MCF 10A (cell line): ENCODE data around the gene P4HA2. TPM values are rescaled to one million over a fixed set of nuclear protein-coding genes. Genes with fewer than 3 reads are reported as not detected.
A peak's percentile ranks its signal among the peaks of the same experiment; 100 is the strongest.

Experiments used
- BruUV-seq: library from RNA; stranded (reverse); fragments of 400-500 nt; replicated peaks from 2 replicates; lab custom pipeline; 2021; lab: Mats Ljungman, UMichigan
- CTCF ChIA-PET: fragments of 300-600 bp; sonication (Branson Sonifier 250); formaldehyde crosslinking; extraction: SDS; loops from one replicate; lab custom pipeline; 2021; ENCODE audit warnings: antibody characterized with exemption, inconsistent platforms; lab: Yijun Ruan, JAX
- POLR2A ChIA-PET: fragments of 300-600, 350-650 bp; sonication (Branson Sonifier 250); formaldehyde crosslinking; extraction: SDS; loops from one replicate; lab custom pipeline; 2020; ENCODE audit warnings: antibody characterized with exemption, inconsistent platforms; lab: Yijun Ruan, JAX
- DNase-seq: peaks from one replicate; pipeline ENCODE4 v3.0.0-alpha.2; 2018; ENCODE audit not compliant: unreplicated experiment
- H3K27ac Mint-ChIP-seq: one replicate; pipeline ENCODE4 v1.8.0; 2022; ENCODE audit warnings: mild to moderate bottlenecking, low read depth, mixed read lengths; ENCODE audit not compliant: unreplicated experiment
- H3K27me3 Mint-ChIP-seq: one replicate; pipeline ENCODE4 v1.8.0; 2022; ENCODE audit warnings: mixed read lengths; ENCODE audit not compliant: insufficient read depth, unreplicated experiment
- H3K36me3 Mint-ChIP-seq: one replicate; pipeline ENCODE4 v1.8.0; 2022; ENCODE audit warnings: mild to moderate bottlenecking, moderate library complexity, mixed read lengths; ENCODE audit not compliant: insufficient read depth, unreplicated experiment
- H3K4me1 Mint-ChIP-seq: one replicate; pipeline ENCODE4 v1.8.0; 2022; ENCODE audit warnings: mixed read lengths; ENCODE audit not compliant: insufficient read depth, unreplicated experiment
- H3K4me3 Mint-ChIP-seq: one replicate; pipeline ENCODE4 v1.8.0; 2022; ENCODE audit warnings: mild to moderate bottlenecking, moderate library complexity, mixed read lengths; ENCODE audit not compliant: unreplicated experiment
- H3K9me3 Mint-ChIP-seq: one replicate; pipeline ENCODE4 v1.8.0; 2022; ENCODE audit warnings: mixed read lengths; ENCODE audit not compliant: unreplicated experiment
- intact Hi-C: fragments of 100-400 bp; cut with micrococcal nuclease; formaldehyde crosslinking; loops from 2 replicates; pipeline ENCODE4 v1.14.1; 2022
- total RNA-seq: library from RNA; stranded (reverse); gene quantifications from 2 replicates; pipeline ENCODE4 v1.2.3, GENCODE V29; 2022
- TF ChIP-seq, protein P1 (sequence below): fragments of 200-600 bp; IDR thresholded peaks from one replicate; pipeline ENCODE4 v1.8.0; 2022; ENCODE audit warnings: antibody characterized with exemption, mild to moderate bottlenecking; ENCODE audit not compliant: unreplicated experiment

P4HA2 gene
- total RNA-seq, 1 experiment from 2014 or later, result 53.1 TPM

DNA sequence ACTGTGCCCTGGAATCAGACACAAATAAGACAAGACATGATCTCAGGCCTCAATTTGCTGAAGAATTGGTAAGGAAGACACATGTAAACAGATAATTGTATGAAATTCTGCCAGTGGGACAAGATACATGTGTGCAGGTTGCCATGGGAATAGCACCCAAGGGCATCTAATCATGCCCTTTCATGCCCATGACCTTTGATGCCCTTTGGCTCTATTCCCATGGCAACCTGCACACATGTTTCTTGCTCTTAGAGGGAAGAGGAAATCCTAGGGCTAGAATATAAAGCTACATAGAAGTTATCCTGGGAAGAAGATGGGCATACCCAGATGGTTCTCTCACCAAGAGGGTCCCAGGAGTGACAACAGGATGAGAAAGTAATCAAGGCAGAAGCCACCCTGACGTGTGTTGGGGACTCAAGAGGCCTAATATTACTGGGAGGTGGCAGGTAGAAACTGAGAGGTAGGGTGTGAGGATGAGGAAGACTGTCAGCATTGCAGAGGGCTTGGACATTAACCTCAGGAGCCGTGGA lies 34.4 kb downstream of the P4HA2 start:
- ChIA-PET CTCF (interaction anchor here (0.7 to 3.9 kb wide), 4 partner anchors 13 to 294 kb away, joined by 3 to 36 read pairs (median 7); no protein-coding TSS in a partner anchor), POLR2A (interaction anchor here (1.9 kb wide), 1 partner anchor 22 kb away, joined by 5 read pairs; no protein-coding TSS in a partner anchor)
- H3K27me3 Mint-ChIP-seq, result no peaks in the 10 kb centered on the region
- no peak for DNase-seq
- H3K36me3 Mint-ChIP-seq, result peaks cover 37% of the 10 kb centered on the region
- H3K27ac Mint-ChIP-seq, result peak overlapping the region; percentile 13
- H3K4me3 Mint-ChIP-seq, result no peak overlapping the region
- TF ChIP-seq, protein P1, sequence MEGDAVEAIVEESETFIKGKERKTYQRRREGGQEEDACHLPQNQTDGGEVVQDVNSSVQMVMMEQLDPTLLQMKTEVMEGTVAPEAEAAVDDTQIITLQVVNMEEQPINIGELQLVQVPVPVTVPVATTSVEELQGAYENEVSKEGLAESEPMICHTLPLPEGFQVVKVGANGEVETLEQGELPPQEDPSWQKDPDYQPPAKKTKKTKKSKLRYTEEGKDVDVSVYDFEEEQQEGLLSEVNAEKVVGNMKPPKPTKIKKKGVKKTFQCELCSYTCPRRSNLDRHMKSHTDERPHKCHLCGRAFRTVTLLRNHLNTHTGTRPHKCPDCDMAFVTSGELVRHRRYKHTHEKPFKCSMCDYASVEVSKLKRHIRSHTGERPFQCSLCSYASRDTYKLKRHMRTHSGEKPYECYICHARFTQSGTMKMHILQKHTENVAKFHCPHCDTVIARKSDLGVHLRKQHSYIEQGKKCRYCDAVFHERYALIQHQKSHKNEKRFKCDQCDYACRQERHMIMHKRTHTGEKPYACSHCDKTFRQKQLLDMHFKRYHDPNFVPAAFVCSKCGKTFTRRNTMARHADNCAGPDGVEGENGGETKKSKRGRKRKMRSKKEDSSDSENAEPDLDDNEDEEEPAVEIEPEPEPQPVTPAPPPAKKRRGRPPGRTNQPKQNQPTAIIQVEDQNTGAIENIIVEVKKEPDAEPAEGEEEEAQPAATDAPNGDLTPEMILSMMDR, result no peak
- no peaks in the 10 kb centered on the region for H3K9me3 Mint-ChIP-seq
- BruUV-seq, result no TSS peak
- H3K4me1 Mint-ChIP-seq, result peaks cover 9% of the 10 kb centered on the region
- intact Hi-C loops, result no loop called here

DNA sequence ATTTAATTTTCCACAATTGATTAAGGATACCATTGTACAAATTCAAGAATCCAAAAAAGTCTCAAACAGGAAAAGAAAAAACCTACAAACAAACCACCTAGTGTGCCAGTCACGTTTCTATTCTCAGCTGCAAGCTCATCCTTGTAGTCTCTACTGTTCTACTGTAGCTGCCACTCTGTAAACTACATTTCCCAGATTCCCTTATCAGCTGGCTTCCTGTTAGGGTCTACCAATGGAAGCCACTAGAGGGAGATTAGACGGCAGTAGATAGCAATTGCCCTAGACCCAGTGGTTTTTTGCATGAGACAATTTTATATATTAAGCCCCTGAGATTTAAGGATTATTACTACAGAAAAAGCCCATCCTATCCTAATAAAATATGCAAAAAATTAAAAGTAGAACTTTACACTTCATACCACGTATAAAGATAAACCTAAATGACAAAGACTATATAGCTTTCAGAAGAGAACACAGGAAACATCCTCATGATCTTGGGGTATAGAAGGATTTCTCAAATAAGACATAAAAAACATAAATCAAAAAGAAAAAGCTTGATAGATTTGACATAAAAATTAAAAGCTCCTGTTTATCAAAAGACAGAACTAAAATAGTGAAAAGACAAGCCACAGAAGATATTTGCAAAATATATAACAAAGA lies 37.4 kb downstream of the P4HA2 start:
- POLR2A ChIA-PET, result interaction anchor here (0.7 to 1.7 kb wide), 9 partner anchors 8 to 224 kb away, joined by 3 to 10 read pairs (median 6); partner anchors contain the start of genes P4HA2 and SLC22A4
- H3K4me3 Mint-ChIP-seq, result no peak overlapping the region
- peaks cover 21% of the 10 kb centered on the region for H3K36me3 Mint-ChIP-seq
- H3K27me3 Mint-ChIP-seq, result no peaks in the 10 kb centered on the region
- CTCF ChIA-PET, result interaction anchor here (0.6 to 5.2 kb wide), 30 partner anchors 10 to 1699 kb away, joined by 3 to 68 read pairs (median 4); partner anchors contain the start of gene P4HA2
- peak; percentile 85 for DNase-seq
- TF ChIP-seq, protein P1, result peak; percentile 55
- BruUV-seq, result no TSS peak
- H3K4me1 Mint-ChIP-seq, result peaks cover 9% of the 10 kb centered on the region
- no peak overlapping the region for H3K27ac Mint-ChIP-seq
- intact Hi-C loops, result loop anchor here (2.0 kb wide), 1 partner anchor 35 kb away; no protein-coding TSS in a partner anchor
- no peaks in the 10 kb centered on the region for H3K9me3 Mint-ChIP-seq

DNA sequence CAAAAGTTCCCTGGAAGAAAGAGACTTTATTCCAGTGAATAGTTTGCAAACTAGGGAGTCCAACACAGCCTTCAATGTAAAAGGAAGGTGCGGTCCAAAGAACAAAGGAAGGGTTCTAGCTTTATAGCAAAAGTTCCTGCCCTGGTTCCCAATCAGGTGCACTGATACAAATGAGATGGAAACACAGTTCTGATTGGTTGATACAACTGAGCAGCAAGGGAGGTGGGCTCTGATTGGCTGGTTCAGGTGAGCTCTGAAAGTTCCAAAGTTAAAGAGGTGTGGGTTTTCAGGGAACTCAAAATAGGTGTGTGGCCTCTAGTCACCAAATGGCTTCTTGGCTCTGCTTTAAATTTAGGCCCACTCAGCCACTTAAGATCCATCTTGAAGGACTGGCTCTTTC lies 43.1 kb downstream of the P4HA2 start:
- peak; percentile 35 for DNase-seq
- H3K27me3 Mint-ChIP-seq, result no peaks in the 10 kb centered on the region
- CTCF ChIA-PET, result no interaction called here

GRCh38 chr5:132183723-132184122 lies 43.9 kb downstream of the P4HA2 start:
- Mint-ChIP-seq H3K4me3 (no peak overlapping the region), H3K27me3 (no peaks in the 10 kb centered on the region), H3K9me3 (peaks cover 7% of the 10 kb centered on the region), H3K27ac (no peak overlapping the region), H3K36me3 (no peaks in the 10 kb centered on the region), H3K4me1 (peaks cover 16% of the 10 kb centered on the region)
- ChIA-PET CTCF (no interaction called here), POLR2A (no interaction called here)
- intact Hi-C loops, result loop anchor here (5.0 kb wide), 1 partner anchor 129 kb away; no protein-coding TSS in a partner anchor
- TF ChIP-seq, protein P1, result no peak
- no TSS peak for BruUV-seq
- no peak for DNase-seq

More for the DNA sequence above, 43.1 kb downstream of the P4HA2 start:
- intact Hi-C loops, result loop anchor here (5.0 kb wide), 1 partner anchor 128 kb away; no protein-coding TSS in a partner anchor
- Mint-ChIP-seq H3K9me3 (peaks cover 7% of the 10 kb centered on the region), H3K4me1 (peaks cover 16% of the 10 kb centered on the region), H3K27ac (no peak overlapping the region), H3K36me3 (no peaks in the 10 kb centered on the region), H3K4me3 (no peak overlapping the region)
- TF ChIP-seq, protein P1, result no peak
- no TSS peak for BruUV-seq
- POLR2A ChIA-PET, result interaction anchor here (1.0 kb wide), 1 partner anchor 43 kb away, joined by 3 read pairs; the partner anchor contains the start of gene P4HA2
